HG03521 (cell line): Measurements from ENCODE around the gene FIZ1.

Source experiments
- ATAC-seq: cut with Tn5 transposase; IDR thresholded peaks from one replicate; pipeline ENCODE4 v1.9.1; 2021; ENCODE audit warnings: mild to moderate bottlenecking, moderate library complexity; ENCODE audit not compliant: unreplicated experiment

Gene FIZ1

DNA sequence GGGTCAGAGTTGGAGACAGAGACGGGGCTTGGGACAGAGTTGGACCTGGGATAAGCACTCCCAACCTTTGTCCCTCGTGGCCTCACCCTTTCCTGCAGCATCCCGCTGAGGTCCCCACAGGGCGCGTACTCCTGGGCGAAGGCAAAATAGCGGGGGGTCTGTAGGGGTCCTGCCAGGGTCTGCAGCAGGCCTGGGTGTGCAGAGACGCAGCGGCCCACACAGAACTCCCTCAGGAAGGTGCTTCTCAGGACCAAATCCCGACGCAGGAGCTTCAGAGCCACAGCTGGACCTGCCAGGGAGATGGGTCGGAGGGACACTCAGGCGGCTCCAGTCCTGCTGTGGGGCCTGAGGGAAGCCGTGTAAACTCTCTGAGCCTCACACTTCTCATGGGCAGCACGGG is 55.3 kb downstream of the FIZ1 start:
- no peak for ATAC-seq

DNA sequence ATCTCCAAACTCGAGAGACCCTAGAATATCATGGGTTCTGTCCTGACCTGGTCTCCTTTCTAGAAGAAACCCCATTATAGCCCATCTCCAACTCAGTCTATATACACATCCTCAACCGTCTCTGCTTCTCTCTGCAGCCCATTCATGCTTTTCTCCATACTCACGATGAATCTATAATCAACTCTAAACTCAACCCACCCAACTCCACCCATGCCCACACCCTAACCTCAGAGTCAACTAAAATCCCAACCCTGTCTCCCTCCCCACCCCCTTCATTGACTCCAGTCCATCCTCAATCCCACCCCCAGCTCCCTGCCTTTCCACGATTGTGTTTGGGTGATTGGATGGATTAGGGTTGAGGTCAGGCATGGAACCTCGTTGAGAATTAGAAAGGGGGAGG is 55.8 kb downstream of the FIZ1 start:
- ATAC-seq: no peak

DNA sequence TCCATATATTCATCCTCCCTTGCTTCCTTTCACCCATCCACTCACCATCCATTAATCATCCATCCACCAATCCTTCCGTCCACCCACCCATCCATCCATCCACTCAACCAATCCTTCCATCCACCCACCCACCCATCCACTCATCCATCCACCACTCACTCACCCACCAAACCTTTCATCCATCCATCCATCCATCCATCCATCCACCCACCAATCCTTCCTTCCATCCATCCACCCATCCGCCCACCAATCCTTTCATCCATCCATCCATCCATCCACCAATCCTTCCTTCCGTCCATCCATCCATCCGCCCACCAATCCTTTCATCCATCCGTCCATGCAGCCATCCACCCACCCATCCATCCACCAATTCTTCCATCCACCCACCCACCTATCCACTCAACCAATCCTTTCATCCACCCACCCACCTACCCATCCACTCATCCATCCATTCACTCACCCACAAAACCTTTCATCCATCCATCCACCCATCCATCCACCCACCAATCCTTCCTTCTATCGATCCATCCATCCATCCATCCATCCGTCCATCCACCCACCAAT is 56.9 kb downstream of the FIZ1 start:
- ATAC-seq: no peak
